Fibroblast of peridontal ligament (primary cell): Measurements from ENCODE around the gene INPP5F.
"Not testable (repeated sequence)": the region's sequence is repeated elsewhere in the genome, so short reads cannot be mapped to it uniquely, and the experiment has no call there.

ENCODE experiments used
- DNase-seq: peaks from one replicate; pipeline ENCODE4 v3.0.0-alpha.2; 2010; ENCODE audit errors: extremely low read depth

The INPP5F gene

DNA sequence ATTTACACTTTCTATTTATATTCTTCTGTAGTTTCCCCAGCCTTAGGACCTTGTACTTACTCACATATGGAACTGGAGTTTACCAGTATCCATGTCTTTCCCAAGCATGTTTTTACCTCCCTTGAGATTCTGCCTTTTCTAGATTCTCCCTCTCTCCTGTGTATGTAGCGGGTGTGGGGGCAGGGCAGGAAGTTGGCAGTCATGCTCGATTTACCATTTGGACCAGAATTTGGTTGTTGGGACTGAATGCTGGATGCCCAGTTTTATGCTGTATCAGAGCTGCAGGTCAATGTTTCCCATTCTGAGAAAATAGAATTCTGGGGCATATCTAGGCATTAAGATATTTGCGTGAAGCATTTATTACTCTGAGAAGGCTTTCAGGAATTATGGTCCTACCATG is 14.2 kb downstream of the INPP5F start:
- DNase-seq: no peak

GRCh38 chr10:119742947-119743648 is 17.2 kb downstream of the INPP5F start:
- DNase-seq: no peak

GRCh38 chr10:119747940-119748339 is 22.1 kb downstream of the INPP5F start:
- no peak for DNase-seq

GRCh38 chr10:119748871-119749270 is 23.0 kb downstream of the INPP5F start:
- DNase-seq: no peak

GRCh38 chr10:119749455-119749854 is 23.6 kb downstream of the INPP5F start:
- DNase-seq: no peak

DNA sequence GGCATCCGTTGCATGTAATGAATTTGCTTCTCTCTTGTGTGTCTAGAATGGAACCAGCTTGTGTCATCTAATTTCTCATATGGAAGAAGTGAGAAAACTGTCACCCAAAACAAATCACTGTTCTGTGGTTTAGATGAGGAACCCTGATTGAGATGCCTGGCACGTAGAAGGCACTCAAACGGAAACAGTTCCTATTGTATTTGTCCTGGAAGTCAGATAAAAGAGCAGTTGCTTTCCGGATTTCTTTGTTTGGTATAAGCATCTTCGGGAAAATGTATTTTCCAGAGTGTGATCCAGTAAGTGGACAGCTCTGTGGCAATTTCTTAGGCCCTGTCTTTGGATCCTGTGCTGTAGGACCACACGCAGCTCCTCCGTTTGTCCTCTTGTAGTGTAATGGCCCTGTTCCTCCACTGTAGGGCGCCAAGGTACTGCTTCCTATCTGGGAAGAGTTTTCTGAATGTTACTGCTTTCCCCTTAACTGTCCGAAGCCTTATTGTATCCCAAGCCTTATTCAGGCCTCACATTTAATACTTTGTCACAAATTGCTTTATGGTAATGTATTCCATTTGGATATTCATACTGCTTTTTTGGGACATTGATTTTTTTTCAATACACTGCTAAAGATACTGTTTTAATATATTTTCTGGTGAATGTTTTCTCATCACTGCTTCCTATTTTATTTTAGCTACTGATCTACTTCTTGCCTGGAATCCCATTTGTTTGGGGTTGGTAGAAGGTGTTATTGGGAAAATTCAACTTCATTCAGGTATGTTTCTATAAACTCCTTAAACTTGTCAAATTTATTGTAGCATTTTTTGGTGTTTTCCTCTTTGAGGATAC is 24.8 kb downstream of the INPP5F start:
- DNase-seq: peak; percentile 87

DNA sequence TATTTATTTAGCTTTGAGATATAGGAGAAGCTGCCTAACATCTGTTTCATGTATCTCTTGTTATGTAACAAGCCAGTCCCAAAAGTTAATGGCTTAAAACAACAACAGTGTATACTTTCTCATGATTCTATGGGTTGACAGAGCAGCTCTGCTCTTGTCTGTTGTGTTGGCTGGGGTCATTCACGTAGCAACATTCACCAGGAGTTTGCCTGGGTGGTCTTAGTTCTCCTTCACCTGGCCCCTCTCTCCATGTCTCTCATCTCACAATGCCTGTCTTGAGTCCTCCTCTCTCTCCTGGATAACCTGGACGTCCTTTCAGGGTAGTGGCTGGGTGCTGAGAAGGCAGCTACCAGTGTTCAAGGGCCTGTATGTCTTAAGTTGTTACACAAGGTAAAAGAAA is 27.5 kb downstream of the INPP5F start:
- DNase-seq: no peak

- DNase-seq: no peak
Measured at GRCh38 chr10:119754085-119754484, 28.2 kb downstream of the INPP5F start.

DNA sequence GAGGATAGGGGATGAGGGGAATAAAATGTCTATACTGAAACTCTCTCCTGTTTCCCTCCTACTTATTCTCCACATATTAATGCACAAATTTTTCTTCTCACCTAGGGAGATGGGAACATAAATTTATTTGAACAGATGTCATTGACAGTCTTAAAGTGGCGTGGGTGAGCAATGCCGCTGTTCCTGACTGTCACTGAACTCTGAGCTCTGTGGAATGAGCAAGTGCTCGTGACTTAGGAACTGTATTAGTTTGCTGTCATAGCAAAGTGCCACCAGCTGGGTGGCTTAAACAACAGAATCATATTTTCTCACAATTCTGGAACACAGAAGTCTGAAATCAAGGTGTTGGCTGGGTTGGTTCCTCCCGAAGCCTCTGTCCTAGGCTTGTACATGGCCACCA is 29.1 kb downstream of the INPP5F start:
- no peak for DNase-seq

- DNase-seq: peak; percentile 36
Measured at GRCh38 chr10:119755446-119755845, 29.6 kb downstream of the INPP5F start.

DNA sequence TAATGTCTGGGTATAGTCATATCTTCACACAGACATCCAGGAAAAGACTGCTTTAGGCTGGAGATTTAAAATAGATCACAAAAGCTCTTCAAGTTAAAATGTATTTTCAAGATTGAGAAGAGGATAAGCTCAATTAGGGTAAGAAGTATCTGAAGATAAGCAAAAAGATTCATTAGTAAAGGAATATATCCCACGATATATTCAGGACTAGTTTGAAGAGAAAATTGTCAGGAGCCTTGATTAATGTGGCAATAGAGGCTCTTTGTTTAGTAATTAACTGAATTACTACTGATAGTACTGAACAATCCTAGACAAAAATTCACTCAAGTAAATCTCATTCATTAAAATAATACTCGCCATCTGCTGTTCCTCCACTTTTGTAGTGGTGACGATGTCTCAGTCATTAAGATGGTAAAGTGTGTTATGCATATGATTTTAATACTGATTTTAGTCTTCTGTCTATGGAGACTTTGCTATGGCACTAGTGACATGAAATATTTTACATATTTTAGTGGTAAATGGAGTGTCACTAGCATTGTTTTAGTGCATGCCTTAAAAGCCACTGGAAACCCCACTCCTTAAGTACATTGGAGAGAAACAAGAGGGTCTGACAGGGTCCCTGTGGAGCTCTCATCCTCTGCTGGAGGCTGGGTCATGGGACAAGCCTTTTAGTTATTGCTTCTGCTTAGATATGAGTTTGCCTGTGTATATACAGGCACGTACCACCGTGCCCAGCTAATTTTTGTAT is 32.8 kb downstream of the INPP5F start:
- DNase-seq: no peak

GRCh38 chr10:119759832-119760231 is 34.0 kb downstream of the INPP5F start:
- no peak for DNase-seq

DNA sequence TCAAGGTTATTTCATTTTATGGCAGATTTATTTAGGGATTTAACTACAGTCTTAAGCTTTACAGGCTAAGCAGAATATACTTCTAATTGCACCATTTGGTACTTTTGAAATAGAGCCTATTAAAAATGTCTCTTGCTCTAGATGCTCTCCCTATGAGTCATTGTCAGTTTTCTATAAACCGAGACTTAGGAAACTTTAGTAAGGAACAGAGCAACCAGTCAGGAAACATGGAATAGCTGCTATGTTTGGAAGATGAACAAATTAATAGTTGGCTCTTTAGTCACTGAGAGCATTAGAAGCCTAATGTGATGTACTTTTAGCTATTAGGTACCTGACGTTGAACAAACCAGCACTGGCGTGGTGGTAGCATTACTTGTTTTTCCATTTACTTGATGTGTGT is 35.3 kb downstream of the INPP5F start:
- peak; percentile 87 for DNase-seq

GRCh38 chr10:119762035-119762434 is 36.2 kb downstream of the INPP5F start:
- no peak for DNase-seq

- DNase-seq: peak; percentile 43
Measured at GRCh38 chr10:119762805-119763798, 37.3 kb downstream of the INPP5F start.

DNA sequence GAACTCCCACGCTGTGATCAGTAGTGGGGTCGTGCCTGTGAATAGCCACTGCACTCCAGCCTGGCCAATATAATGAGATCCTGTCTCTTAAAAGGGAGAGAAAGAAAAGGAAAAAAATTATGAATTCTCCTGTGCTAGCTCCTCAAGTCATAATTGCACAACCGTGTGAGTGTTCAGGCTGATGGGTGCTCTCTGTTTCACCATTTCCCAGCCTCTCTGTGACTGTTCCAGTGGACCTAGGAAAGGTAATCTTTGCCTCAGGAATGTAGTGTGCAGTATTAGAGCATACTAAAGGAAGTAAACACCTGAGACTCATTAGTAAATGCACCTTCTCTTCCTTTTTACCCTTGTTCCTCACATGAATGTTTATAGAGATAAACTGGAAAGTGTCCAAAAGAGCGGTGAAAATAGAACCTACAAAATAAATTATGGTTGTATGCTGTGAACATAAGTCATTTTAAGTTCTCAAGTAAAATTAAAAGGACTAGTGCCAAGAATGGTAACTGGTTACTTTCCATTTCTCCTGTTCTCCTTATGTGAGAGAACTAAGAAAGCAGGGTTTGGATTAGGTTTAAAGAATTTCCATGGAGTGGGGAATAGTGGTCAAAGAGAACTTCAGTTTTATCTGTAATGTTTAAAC is 42.7 kb downstream of the INPP5F start:
- no peak for DNase-seq

GRCh38 chr10:119769886-119770285 is 44.0 kb downstream of the INPP5F start:
- peak; percentile 63 for DNase-seq

DNA sequence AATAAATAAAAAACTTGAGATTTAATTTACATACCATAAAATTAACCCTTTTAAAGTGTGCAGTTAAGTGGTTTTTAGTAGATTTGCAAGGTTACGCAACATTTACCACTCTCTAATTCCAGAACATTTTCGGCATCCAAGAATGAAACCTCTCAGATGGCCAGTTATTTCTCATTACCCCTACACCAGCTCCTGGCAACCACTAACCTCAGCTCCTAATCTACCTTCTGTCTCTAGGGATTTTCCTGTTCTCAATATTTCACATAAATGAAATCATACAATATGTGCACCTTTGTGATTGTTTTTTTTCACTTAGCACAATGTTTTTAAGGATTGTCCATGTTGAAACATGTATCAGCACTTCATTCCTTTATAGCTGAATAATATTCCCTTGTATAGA is 45.1 kb downstream of the INPP5F start:
- peak; percentile 41 for DNase-seq

DNA sequence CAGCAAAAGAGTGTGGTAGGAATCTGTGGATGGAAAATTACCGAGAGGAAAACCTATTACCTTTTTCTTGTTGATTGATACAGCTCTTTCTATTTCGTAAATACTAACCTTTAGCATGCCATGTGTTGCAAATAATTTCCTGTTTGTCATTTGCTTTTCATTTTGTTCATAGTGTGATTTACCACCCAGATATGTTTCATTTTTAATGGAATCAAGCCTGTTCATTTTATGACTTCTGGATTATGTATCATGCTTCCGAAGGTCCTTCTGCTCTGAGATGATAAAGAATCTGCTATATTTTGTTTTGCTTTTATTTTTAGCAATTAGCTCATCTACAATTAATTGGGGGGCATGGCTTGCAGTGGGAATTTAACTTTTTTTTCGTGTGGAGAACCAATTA is 46.5 kb downstream of the INPP5F start:
- DNase-seq: no peak

GRCh38 chr10:119773041-119773440 is 47.2 kb downstream of the INPP5F start:
- DNase-seq: not testable (repeated sequence)

GRCh38 chr10:119775529-119775928 is 49.7 kb downstream of the INPP5F start:
- DNase-seq: peak; percentile 11
